H1 (cell line): ENCODE measurements around the gene BCLAF3.

Experiments used
- CHD2 ChIP-seq: IDR thresholded peaks from 2 replicates; pipeline ENCODE4 v1.6.1; 2012; ENCODE audit warnings: low read length, improper control_type of control experiment
- CTBP2 ChIP-seq: IDR thresholded peaks from 2 replicates; pipeline ENCODE4 v1.7.0; 2011; ENCODE audit warnings: borderline replicate concordance, mild to moderate bottlenecking, moderate library complexity, mixed read lengths, low read length; ENCODE audit not compliant: insufficient read depth, insufficient read length
- CTCF ChIP-seq, 3 experiments: IDR thresholded peaks; 1 replicate in 2 of 3; 2 replicates in 1 of 3; pipeline versions ENCODE4 v1.5.1 to v1.6.1; 2011; ENCODE audit warnings: low read length in 3 of 3, mild to moderate bottlenecking in 3 of 3, inconsistent platforms in 2 of 3, low read depth in 1 of 3, moderate library complexity in 1 of 3; ENCODE audit not compliant: insufficient read depth in 1 of 3; ENCODE audit errors: control extremely low read depth in 1 of 3
- EGR1 ChIP-seq: IDR thresholded peaks from 2 replicates; pipeline ENCODE4 v1.6.1; 2011; ENCODE audit warnings: low read depth, low read length, borderline replicate concordance
- EP300 ChIP-seq, 2 experiments: IDR thresholded peaks; 1 replicate in 1 of 2; 2 replicates in 1 of 2; pipeline ENCODE4 v1.6.1; 2011 to 2012; ENCODE audit warnings: low read depth in 2 of 2, low read length in 2 of 2, mild to moderate bottlenecking in 2 of 2, borderline replicate concordance in 1 of 2, inconsistent platforms in 1 of 2, moderate library complexity in 1 of 2
- EZH2 ChIP-seq: fragments of 200-600 bp; sonication (generic); IDR thresholded peaks from 2 replicates; pipeline ENCODE4 v1.7.1; 2012; ENCODE audit warnings: low read depth, mild to moderate bottlenecking, moderate library complexity, low read length, inconsistent platforms; ENCODE audit not compliant: severe bottlenecking
- POLR2A ChIP-seq, 2 experiments: IDR thresholded peaks; 1 replicate in 1 of 2; 2 replicates in 1 of 2; pipeline ENCODE4 v1.6.1; 2011; ENCODE audit warnings: low read depth in 2 of 2, low read length in 2 of 2, mild to moderate bottlenecking in 2 of 2; ENCODE audit errors: control extremely low read depth in 1 of 2
- POLR2AphosphoS5 ChIP-seq: IDR thresholded peaks from 2 replicates; pipeline ENCODE4 v1.6.1; 2011; ENCODE audit warnings: low read depth, low read length
- RXRA ChIP-seq: IDR thresholded peaks from 2 replicates; pipeline ENCODE4 v1.6.1; 2011; ENCODE audit warnings: low read depth, mild to moderate bottlenecking, low read length, moderate library complexity; ENCODE audit not compliant: insufficient read depth
- SAP30 ChIP-seq: fragments of 300-600 bp; sonication (generic); IDR thresholded peaks from 2 replicates; pipeline ENCODE4 v1.7.1; 2012; ENCODE audit warnings: low read length, moderate library complexity, mild to moderate bottlenecking, inconsistent platforms; ENCODE audit not compliant: insufficient read depth, insufficient replicate concordance
- TCF12 ChIP-seq: IDR thresholded peaks from 2 replicates; pipeline ENCODE4 v1.6.1; 2011; ENCODE audit warnings: low read depth, mild to moderate bottlenecking, low read length

DNA sequence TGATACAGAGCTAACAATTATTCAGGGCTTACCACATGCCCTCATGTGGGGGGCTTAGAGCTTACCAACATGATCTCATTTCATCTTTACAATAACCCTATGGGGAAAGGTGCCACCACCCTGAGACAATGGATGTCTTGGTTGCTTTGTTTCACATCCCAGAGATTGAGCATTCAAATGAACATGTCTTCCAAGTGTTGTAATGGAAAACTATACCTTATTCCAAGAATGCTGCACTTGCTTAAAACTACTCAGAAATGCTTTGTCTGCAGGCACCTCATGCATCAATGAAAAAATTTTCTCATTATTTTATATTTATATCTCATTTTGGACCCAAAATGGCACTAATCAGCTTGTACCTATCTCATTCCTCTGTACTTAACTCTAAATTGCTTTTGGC is 34.6 kb downstream of the BCLAF3 start:
- no peak for TF ChIP-seq TCF12
- TF ChIP-seq CTCF (IDR thresholded peaks at IDR 0.05; ENCODE audit: control extremely low read depth in 1 of 3, insufficient read depth in 1 of 3, low read depth in 1 of 3, low read length in 3 of 3): no peak
- TF ChIP-seq EZH2: no peak
- no peak for TF ChIP-seq POLR2AphosphoS5
- no peak for TF ChIP-seq SAP30
- TF ChIP-seq EGR1: no peak
- TF ChIP-seq RXRA: no peak
- no peak for TF ChIP-seq POLR2A (IDR thresholded peaks at IDR 0.05; ENCODE audit: control extremely low read depth in 1 of 2, low read depth in 2 of 2, low read length in 2 of 2)
- TF ChIP-seq CTBP2: no peak
- no peak for TF ChIP-seq EP300 (IDR thresholded peaks at IDR 0.05; ENCODE audit: borderline replicate concordance in 1 of 2, low read depth in 2 of 2, low read length in 2 of 2)
- no peak for TF ChIP-seq CHD2
